Hepatocyte (in vitro differentiated cells): ENCODE results near the gene KDM2A.

Experiments
- EZH2 ChIP-seq: fragments of 200-600 bp; sonication (generic); IDR thresholded peaks from 2 replicates; pipeline ENCODE4 v1.6.1; 2016; ENCODE audit warnings: antibody characterized with exemption, mild to moderate bottlenecking, borderline replicate concordance
- EZH2phosphoT487 ChIP-seq: fragments of 200-600 bp; sonication (generic); IDR thresholded peaks from one replicate; pipeline ENCODE4 v1.6.1; 2018; ENCODE audit warnings: antibody characterized with exemption, mild to moderate bottlenecking, low read depth, moderate library complexity; ENCODE audit not compliant: unreplicated experiment, severe bottlenecking
- TF ChIP-seq, protein P1 (sequence below): fragments of 200-600 bp; sonication (generic); IDR thresholded peaks from 2 replicates; pipeline ENCODE4 v1.5.1; 2016; ENCODE audit warnings: antibody characterized with exemption, mild to moderate bottlenecking; ENCODE audit not compliant: poor library complexity

DNA sequence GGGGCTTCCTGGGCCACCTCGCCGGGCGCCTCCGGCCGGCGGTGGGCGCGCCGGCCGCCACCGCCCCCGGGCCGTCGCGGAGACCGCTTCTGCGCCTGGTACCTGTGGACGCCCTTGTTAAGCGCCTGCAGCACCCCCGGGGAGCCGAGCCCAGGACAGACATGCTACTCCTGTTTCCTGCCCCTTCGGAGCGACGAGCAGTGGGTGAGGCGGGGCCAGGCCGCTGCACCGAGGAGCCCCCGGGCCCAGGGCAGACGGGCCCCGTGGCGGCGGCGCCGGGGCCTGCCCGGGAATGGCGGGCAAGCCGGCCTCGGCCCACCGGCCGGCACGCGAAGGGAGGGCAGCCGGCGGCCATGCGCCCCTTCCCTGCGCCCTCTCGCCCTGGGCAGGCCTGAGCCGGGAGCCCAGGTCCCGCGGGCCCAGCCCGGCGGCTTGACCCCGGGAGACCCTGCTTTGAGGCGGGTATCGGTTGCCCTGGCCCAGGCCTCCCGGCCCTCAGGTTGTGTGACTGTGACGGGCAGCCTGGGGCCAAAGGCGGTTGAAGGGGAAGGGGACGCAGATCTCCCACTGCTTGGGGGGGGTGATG is 789 bp upstream of the KDM2A start:
- TF ChIP-seq, protein P1, sequence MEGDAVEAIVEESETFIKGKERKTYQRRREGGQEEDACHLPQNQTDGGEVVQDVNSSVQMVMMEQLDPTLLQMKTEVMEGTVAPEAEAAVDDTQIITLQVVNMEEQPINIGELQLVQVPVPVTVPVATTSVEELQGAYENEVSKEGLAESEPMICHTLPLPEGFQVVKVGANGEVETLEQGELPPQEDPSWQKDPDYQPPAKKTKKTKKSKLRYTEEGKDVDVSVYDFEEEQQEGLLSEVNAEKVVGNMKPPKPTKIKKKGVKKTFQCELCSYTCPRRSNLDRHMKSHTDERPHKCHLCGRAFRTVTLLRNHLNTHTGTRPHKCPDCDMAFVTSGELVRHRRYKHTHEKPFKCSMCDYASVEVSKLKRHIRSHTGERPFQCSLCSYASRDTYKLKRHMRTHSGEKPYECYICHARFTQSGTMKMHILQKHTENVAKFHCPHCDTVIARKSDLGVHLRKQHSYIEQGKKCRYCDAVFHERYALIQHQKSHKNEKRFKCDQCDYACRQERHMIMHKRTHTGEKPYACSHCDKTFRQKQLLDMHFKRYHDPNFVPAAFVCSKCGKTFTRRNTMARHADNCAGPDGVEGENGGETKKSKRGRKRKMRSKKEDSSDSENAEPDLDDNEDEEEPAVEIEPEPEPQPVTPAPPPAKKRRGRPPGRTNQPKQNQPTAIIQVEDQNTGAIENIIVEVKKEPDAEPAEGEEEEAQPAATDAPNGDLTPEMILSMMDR = no peak
- TF ChIP-seq EZH2phosphoT487 = no peak
- TF ChIP-seq EZH2 = no peak
